MCF 10A (cell line): ENCODE results near the gene FAM170B. TPM values are rescaled to one million over a fixed set of nuclear protein-coding genes. Genes with fewer than 3 reads are reported as not detected.
A peak's percentile ranks its signal among the peaks of the same experiment; 100 is the strongest.

Experiments used
- BruUV-seq: library from RNA; stranded (reverse); fragments of 400-500 nt; replicated peaks from 2 replicates; lab custom pipeline; 2021; lab: Mats Ljungman, UMichigan
- CTCF ChIA-PET: fragments of 300-600 bp; sonication (Branson Sonifier 250); formaldehyde crosslinking; extraction: SDS; loops from one replicate; lab custom pipeline; 2021; ENCODE audit warnings: antibody characterized with exemption, inconsistent platforms; lab: Yijun Ruan, JAX
- POLR2A ChIA-PET: fragments of 300-600, 350-650 bp; sonication (Branson Sonifier 250); formaldehyde crosslinking; extraction: SDS; loops from one replicate; lab custom pipeline; 2020; ENCODE audit warnings: antibody characterized with exemption, inconsistent platforms; lab: Yijun Ruan, JAX
- DNase-seq: peaks from one replicate; pipeline ENCODE4 v3.0.0-alpha.2; 2018; ENCODE audit not compliant: unreplicated experiment
- H3K27ac Mint-ChIP-seq: one replicate; pipeline ENCODE4 v1.8.0; 2022; ENCODE audit warnings: mild to moderate bottlenecking, low read depth, mixed read lengths; ENCODE audit not compliant: unreplicated experiment
- H3K27me3 Mint-ChIP-seq: one replicate; pipeline ENCODE4 v1.8.0; 2022; ENCODE audit warnings: mixed read lengths; ENCODE audit not compliant: insufficient read depth, unreplicated experiment
- H3K36me3 Mint-ChIP-seq: one replicate; pipeline ENCODE4 v1.8.0; 2022; ENCODE audit warnings: mild to moderate bottlenecking, moderate library complexity, mixed read lengths; ENCODE audit not compliant: insufficient read depth, unreplicated experiment
- H3K4me1 Mint-ChIP-seq: one replicate; pipeline ENCODE4 v1.8.0; 2022; ENCODE audit warnings: mixed read lengths; ENCODE audit not compliant: insufficient read depth, unreplicated experiment
- H3K4me3 Mint-ChIP-seq: one replicate; pipeline ENCODE4 v1.8.0; 2022; ENCODE audit warnings: mild to moderate bottlenecking, moderate library complexity, mixed read lengths; ENCODE audit not compliant: unreplicated experiment
- H3K9me3 Mint-ChIP-seq: one replicate; pipeline ENCODE4 v1.8.0; 2022; ENCODE audit warnings: mixed read lengths; ENCODE audit not compliant: unreplicated experiment
- intact Hi-C: fragments of 100-400 bp; cut with micrococcal nuclease; formaldehyde crosslinking; loops from 2 replicates; pipeline ENCODE4 v1.14.1; 2022
- total RNA-seq: library from RNA; stranded (reverse); gene quantifications from 2 replicates; pipeline ENCODE4 v1.2.3, GENCODE V29; 2022
- TF ChIP-seq, protein P1 (sequence below): fragments of 200-600 bp; IDR thresholded peaks from one replicate; pipeline ENCODE4 v1.8.0; 2022; ENCODE audit warnings: antibody characterized with exemption, mild to moderate bottlenecking; ENCODE audit not compliant: unreplicated experiment

FAM170B gene
- total RNA-seq, 1 experiment from 2014 or later, result not detected

DNA sequence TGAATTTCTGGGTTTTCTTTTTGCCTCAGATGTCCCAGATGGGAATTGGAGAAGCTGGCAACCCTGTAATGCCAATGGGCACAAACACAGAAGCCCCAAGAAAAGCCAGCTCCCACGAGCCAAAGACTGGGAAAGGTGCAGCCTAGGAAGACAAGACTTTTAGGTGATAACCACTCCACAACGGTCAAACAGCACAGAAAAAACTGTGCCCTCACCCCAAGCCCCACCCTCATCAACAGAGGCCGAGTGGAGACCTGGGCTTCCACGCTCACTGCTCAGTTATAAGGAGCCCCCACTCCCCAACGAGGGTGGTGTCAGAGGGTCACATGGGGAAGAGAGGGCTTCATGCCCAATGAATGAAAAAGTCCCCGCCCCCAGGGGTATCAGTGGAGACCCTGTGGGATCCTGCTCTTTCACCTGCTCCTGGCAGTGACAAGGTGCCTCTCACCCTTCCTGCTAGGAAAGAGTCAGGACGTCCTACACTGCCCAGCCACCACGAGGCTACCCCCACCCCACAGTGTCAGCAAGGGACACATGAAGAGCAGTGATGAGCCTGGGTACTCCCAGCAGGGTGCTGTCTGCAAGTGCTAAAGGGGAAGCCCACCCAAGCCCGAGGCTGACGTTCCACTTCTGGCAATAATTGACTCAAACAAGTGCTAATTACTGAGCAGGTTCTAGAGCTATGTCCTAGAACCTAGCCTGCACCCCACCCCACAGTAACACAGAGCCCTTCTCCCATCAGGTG lies 46.0 kb upstream of the FAM170B start:
- H3K27me3 Mint-ChIP-seq, result peaks cover 20% of the 10 kb centered on the region
- BruUV-seq, result no TSS peak
- H3K4me3 Mint-ChIP-seq, result no peak overlapping the region
- no peaks in the 10 kb centered on the region for H3K9me3 Mint-ChIP-seq
- DNase-seq, result no peak
- POLR2A ChIA-PET, result interaction anchor here (0.6 kb wide), 1 partner anchor 13 kb away, joined by 3 read pairs; no protein-coding TSS in a partner anchor
- intact Hi-C loops, result no loop called here
- TF ChIP-seq, protein P1, sequence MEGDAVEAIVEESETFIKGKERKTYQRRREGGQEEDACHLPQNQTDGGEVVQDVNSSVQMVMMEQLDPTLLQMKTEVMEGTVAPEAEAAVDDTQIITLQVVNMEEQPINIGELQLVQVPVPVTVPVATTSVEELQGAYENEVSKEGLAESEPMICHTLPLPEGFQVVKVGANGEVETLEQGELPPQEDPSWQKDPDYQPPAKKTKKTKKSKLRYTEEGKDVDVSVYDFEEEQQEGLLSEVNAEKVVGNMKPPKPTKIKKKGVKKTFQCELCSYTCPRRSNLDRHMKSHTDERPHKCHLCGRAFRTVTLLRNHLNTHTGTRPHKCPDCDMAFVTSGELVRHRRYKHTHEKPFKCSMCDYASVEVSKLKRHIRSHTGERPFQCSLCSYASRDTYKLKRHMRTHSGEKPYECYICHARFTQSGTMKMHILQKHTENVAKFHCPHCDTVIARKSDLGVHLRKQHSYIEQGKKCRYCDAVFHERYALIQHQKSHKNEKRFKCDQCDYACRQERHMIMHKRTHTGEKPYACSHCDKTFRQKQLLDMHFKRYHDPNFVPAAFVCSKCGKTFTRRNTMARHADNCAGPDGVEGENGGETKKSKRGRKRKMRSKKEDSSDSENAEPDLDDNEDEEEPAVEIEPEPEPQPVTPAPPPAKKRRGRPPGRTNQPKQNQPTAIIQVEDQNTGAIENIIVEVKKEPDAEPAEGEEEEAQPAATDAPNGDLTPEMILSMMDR, result no peak
- H3K4me1 Mint-ChIP-seq, result peaks cover 5% of the 10 kb centered on the region
- no peaks in the 10 kb centered on the region for H3K36me3 Mint-ChIP-seq
- no peak overlapping the region for H3K27ac Mint-ChIP-seq
- CTCF ChIA-PET, result interaction anchor here (1.3 kb wide), 1 partner anchor 18 kb away, joined by 4 read pairs; no protein-coding TSS in a partner anchor

DNA sequence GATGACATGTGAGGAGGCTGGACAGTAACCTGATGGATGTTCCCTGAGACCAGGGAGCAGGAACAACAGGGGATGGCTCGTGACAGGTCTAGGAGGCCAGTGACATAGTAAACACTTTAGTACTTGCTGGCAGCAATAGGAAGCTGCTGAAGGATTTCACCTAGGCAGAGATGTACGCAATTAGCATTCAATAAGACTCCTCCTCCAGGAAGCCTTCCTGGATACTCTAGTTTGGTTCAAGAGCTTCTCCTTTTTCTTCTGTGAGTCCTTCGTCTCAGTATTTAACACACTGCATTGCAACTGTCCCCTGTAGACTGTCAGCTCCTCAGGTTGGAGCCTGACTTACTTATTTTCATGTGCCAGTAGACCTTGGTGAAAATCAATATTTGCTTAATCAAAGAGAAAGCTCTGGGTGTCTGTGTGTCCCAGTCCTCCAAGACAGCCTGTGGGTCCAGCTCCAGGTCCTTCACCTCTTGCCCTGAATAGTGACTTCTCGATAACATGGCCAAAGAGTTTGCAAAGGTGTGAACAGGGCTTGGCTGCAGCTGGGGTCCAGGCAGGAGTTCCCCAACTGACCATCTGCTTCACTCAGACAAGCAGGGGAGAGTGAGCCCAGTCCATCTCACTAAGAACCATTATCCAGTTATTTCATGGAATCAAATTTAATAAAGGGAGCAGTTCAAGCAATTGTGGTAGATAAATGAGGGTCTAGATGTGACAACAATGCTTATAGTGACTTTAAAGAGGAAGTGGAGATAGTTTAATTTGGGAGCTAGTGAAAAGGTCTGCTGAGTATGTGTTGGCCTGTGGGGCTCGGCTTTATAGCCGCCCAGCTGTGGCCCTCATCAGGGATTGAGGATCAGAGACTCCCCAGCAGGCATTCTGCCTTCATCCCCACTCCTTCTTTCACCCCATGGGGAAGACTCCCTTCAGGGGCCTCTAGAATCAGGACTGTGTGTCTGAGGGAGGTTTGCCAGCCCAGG lies 45.0 kb upstream of the FAM170B start:
- Mint-ChIP-seq H3K27ac (no peak overlapping the region), H3K4me1 (peaks cover 5% of the 10 kb centered on the region), H3K36me3 (no peaks in the 10 kb centered on the region), H3K4me3 (no peak overlapping the region), H3K27me3 (peaks cover 20% of the 10 kb centered on the region), H3K9me3 (no peaks in the 10 kb centered on the region)
- intact Hi-C loops, result no loop called here
- ChIA-PET POLR2A (interaction anchor here (0.6 to 0.7 kb wide), 2 partner anchors 14 to 794 kb away, joined by 3 read pairs; no protein-coding TSS in a partner anchor), CTCF (interaction anchor here (1.3 kb wide), 1 partner anchor 17 kb away, joined by 4 read pairs; no protein-coding TSS in a partner anchor)
- TF ChIP-seq, protein P1, result no peak
- DNase-seq, result no peak
- no TSS peak for BruUV-seq

DNA sequence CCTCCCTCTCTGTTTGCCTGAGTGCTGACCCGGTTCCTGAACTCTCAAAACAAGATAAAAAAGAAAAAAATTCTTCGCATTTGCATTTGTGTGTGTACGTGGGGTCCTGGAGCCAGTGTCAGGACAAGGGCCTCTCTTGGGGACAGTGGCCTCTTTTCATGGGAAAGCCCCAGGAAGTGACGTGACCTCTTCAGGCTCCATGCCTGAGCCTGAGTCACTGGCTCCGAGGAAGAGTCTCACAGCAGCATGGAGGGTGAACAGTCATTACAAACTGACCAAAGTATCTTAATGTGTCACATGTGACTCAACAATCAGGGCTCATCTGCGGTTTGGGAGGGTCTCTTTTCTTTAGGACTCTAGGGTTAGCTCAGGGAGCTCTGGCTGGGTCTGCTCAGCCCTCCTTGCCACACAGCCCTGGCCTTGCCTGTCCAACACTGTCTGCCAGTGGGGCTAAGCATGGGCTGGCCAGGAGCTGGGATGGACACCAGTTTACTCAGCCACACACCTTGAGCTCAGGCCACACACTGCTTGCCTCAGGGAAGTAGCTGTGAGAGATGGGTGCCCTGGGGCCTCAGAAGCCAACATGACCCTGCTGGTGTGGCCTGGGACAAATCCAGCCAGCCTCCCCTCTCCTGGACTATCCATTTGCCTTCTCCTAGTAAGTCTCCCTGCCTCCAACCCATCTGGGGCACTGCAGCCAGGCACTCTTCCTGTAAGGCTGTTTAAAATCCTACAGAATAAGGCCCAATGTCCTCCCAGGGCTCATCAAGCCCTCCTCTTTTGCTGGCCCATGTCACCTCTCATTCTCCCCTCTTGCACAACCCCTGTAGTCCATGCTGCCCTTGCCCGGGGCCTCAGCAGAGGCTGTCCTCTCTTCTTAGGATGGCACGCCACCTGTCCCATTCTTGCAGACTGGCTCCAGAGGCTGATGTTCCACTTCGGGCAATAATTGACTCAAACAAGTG lies 43.9 kb upstream of the FAM170B start:
- POLR2A ChIA-PET, result no interaction called here
- H3K27ac Mint-ChIP-seq, result peak overlapping the region; percentile 47
- H3K4me1 Mint-ChIP-seq, result peaks cover 5% of the 10 kb centered on the region
- no TSS peak for BruUV-seq
- no peaks in the 10 kb centered on the region for H3K36me3 Mint-ChIP-seq
- no peak overlapping the region for H3K4me3 Mint-ChIP-seq
- CTCF ChIA-PET, result no interaction called here
- intact Hi-C loops, result no loop called here
- H3K9me3 Mint-ChIP-seq, result no peaks in the 10 kb centered on the region
- peaks cover 20% of the 10 kb centered on the region for H3K27me3 Mint-ChIP-seq
- TF ChIP-seq, protein P1, result no peak
- DNase-seq, result peak; percentile 62
